ENCODE measurements around the gene CDKN1B. TPM values are rescaled to one million over a fixed set of nuclear protein-coding genes. Genes with fewer than 3 reads are reported as not detected.

The CDKN1B gene
- total RNA-seq, 1 experiment from 2014 or later, result 27.7 TPM

DNA sequence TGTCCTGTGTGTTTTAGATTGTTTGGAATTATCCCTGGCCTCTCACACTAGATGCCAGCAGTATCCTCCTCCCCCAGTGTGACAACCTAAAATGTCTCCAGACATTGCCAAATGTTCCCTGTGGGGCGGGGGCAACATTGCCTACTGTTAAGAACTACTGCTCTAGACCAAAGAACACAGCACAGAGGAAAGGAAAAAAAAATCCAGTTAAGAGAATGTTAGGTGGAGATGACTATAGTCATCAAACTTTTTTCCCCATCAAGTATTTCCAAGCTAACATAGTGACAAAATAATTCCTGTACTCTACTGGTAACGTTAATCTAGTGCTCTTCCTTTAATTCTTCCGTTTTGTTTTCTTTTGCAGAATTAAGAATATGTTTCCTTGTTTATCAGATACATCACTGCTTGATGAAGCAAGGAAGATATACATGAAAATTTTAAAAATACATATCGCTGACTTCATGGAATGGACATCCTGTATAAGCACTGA, 3.5 kb downstream of the CDKN1B start:
- no peak overlapping the region for H4K91ac ChIP-seq (ENCODE audit: insufficient read length, low read depth, low read length)
- peaks cover 36 to 47% of the 10 kb centered on the region in 2 experiments for H3K4me1 Mint-ChIP-seq
- no peak overlapping the region for H3K4me2 ChIP-seq (ENCODE audit: insufficient read depth, insufficient read length, low read length)
- peaks cover 5% of the 10 kb centered on the region for H3K27me3 Mint-ChIP-seq (ENCODE audit: low read depth)
- H3T11ph ChIP-seq (ENCODE audit: low read length), result no peak overlapping the region
- no peaks in the 10 kb centered on the region for H3K79me1 ChIP-seq (ENCODE audit: insufficient read depth, low read depth, low read length, poor library complexity, severe bottlenecking)
- no peak overlapping the region for H3K4me3 Mint-ChIP-seq
- H2BK12ac ChIP-seq (ENCODE audit: insufficient read length, low read depth, low read length), result no peak overlapping the region
- H3K9ac ChIP-seq (ENCODE audit: extremely low read depth, insufficient read length, low read length), result no peak overlapping the region
- no peak overlapping the region for H2AK5ac ChIP-seq (ENCODE audit: insufficient read length, low read length)
- peaks cover 2% of the 10 kb centered on the region; the same call in 1 of the 2 replicates for H3K4me1 ChIP-seq (ENCODE audit: insufficient read depth, low read length)
- no peaks in the 10 kb centered on the region for H3K9me3 ChIP-seq (ENCODE audit: control insufficient read depth, low read depth, low read length)
- H4K20me1 ChIP-seq (ENCODE audit: control insufficient read depth, insufficient read depth, insufficient read length), result no peaks in the 10 kb centered on the region
- no peaks in the 10 kb centered on the region for H3K9me3 Mint-ChIP-seq
- H3K27me3 ChIP-seq (ENCODE audit: insufficient read depth, low read length), result no peaks in the 10 kb centered on the region
- TF ChIP-seq CTCF (conservative IDR thresholded peaks at IDR 0.05), result no peak
- no peak overlapping the region for H2BK15ac ChIP-seq (ENCODE audit: low read depth, low read length)
- H2BK5ac ChIP-seq (ENCODE audit: insufficient read length, low read length), result no peak overlapping the region
- H3K79me2 ChIP-seq (ENCODE audit: insufficient read depth, low read length), result peaks cover 4% of the 10 kb centered on the region; the same call in 1 of the 2 replicates
- no CpG with 5 or more reads among the region's 4 CpGs for WGBS (ENCODE audit: extremely low coverage, insufficient read length, low lambda C conversion rate)
- H3K27ac ChIP-seq (ENCODE audit: insufficient read length, low read depth, low read length), result no peak overlapping the region
- no peak overlapping the region for H2BK20ac ChIP-seq (ENCODE audit: low read depth, low read length, poor library complexity, severe bottlenecking)
- peaks cover 28% of the 10 kb centered on the region for H3K23me2 ChIP-seq (ENCODE audit: insufficient read length, low read depth, low read length, poor library complexity, severe bottlenecking)
- H3K27ac Mint-ChIP-seq, result peak overlapping the region in 1 of 3 experiments; percentile 17; a peak in 1 of 7 replicates
- no peak overlapping the region for H3K18ac ChIP-seq (ENCODE audit: insufficient read length, low read depth, low read length)
- no peak overlapping the region for H4K5ac ChIP-seq (ENCODE audit: insufficient read length, low read depth, low read length)
- H2BK120ac ChIP-seq (ENCODE audit: low read depth, low read length, poor library complexity, severe bottlenecking), result no peak overlapping the region
- H4K8ac ChIP-seq (replicated peaks; ENCODE audit: insufficient read length, low read depth, low read length), result no peak overlapping the region
- no peak overlapping the region for H3K56ac ChIP-seq (ENCODE audit: insufficient read length, low read depth, low read length)
- H3K4ac ChIP-seq (ENCODE audit: low read depth, low read length), result no peak overlapping the region
- H3K36me3 Mint-ChIP-seq (ENCODE audit: insufficient read depth in 1 of 3, low read depth in 3 of 3), result peaks cover 15 to 38% (median 34%) of the 10 kb centered on the region in 3 experiments; a peak in 6 of 7 replicates
- H3K14ac ChIP-seq (ENCODE audit: insufficient read depth, low read length), result no peak overlapping the region
- H3K23ac ChIP-seq (ENCODE audit: insufficient read length, low read depth, low read length), result no peak overlapping the region
- DNase-seq, result no peak
- H2AFZ ChIP-seq (ENCODE audit: low read length), result no peak overlapping the region

All from H9 (cell line).